AG09309 (cell line): ENCODE results near the gene WDFY3.

Source experiments
- DNase-seq: peaks from one replicate; pipeline ENCODE4 v3.0.0-alpha.2; 2010; ENCODE audit warnings: low read depth
- H3K4me3 ChIP-seq: 2 replicates; pipeline ENCODE4 v1.5.1; 2011; ENCODE audit warnings: mild to moderate bottlenecking, low read depth, low read length, moderate library complexity; ENCODE audit not compliant: control insufficient read depth
- TF ChIP-seq, protein P1 (sequence below): IDR thresholded peaks from 2 replicates; pipeline ENCODE4 v1.5.1; 2011; ENCODE audit warnings: mild to moderate bottlenecking, low read depth, low read length, inconsistent platforms; ENCODE audit not compliant: insufficient read depth, control insufficient read depth; ENCODE audit errors: missing control alignments

The WDFY3 gene

GRCh38 chr4:84964995-84965552, 1.4 kb downstream of the WDFY3 start:
- H3K4me3 ChIP-seq = peak overlapping the region; percentile 77
- no peak for DNase-seq
- TF ChIP-seq, protein P1, sequence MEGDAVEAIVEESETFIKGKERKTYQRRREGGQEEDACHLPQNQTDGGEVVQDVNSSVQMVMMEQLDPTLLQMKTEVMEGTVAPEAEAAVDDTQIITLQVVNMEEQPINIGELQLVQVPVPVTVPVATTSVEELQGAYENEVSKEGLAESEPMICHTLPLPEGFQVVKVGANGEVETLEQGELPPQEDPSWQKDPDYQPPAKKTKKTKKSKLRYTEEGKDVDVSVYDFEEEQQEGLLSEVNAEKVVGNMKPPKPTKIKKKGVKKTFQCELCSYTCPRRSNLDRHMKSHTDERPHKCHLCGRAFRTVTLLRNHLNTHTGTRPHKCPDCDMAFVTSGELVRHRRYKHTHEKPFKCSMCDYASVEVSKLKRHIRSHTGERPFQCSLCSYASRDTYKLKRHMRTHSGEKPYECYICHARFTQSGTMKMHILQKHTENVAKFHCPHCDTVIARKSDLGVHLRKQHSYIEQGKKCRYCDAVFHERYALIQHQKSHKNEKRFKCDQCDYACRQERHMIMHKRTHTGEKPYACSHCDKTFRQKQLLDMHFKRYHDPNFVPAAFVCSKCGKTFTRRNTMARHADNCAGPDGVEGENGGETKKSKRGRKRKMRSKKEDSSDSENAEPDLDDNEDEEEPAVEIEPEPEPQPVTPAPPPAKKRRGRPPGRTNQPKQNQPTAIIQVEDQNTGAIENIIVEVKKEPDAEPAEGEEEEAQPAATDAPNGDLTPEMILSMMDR = no peak

DNA sequence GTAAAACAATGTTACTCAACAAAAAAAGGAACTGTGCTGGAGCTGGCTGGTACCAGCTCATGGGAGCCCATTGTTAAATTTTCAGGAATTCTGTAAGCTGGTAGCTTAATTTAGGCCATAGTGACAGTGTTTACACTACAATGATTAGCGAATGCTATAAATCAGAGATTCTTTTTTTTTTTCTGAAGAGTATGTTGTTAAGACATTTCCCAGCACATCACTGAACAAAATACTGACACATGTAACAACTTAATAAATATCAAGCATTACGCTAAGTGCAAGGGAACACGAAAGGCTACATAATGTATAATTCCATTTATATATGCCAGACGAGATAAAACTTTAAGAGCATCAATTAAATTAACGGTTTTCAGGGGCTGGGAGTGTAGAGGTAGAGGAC, 4.4 kb downstream of the WDFY3 start:
- TF ChIP-seq, protein P1 = no peak
- H3K4me3 ChIP-seq = no peak overlapping the region
- no peak for DNase-seq

GRCh38 chr4:84958434-84958833, 8.1 kb downstream of the WDFY3 start:
- TF ChIP-seq, protein P1 = no peak
- no peak overlapping the region for H3K4me3 ChIP-seq
- DNase-seq = no peak

GRCh38 chr4:84957514-84958420, 8.7 kb downstream of the WDFY3 start:
- no peak overlapping the region for H3K4me3 ChIP-seq
- no peak for DNase-seq
- TF ChIP-seq, protein P1 = no peak

- TF ChIP-seq, protein P1 = no peak
- no peak for DNase-seq
Measured at GRCh38 chr4:84956014-84956413, 10.5 kb downstream of the WDFY3 start.

GRCh38 chr4:84954982-84955567, 11.4 kb downstream of the WDFY3 start:
- no peak for DNase-seq
- H3K4me3 ChIP-seq = no peak overlapping the region
- TF ChIP-seq, protein P1 = no peak

More at GRCh38 chr4:84956014-84956413, 10.5 kb downstream of the WDFY3 start:
- H3K4me3 ChIP-seq = no peak overlapping the region
